ENCODE measurements around the gene THPO.

- peak in 1 of 4 donors; percentile 12 for TF ChIP-seq POLR2A (IDR thresholded peaks at IDR 0.05)
- TF ChIP-seq EP300 (IDR thresholded peaks at IDR 0.05), result no peak
Observed at GRCh38 chr3:184336547-184337398, 41.2 kb downstream of the THPO start.

Data from upper lobe of left lung (tissue), 4 donors.